Smooth muscle cell (in vitro differentiated cells): ENCODE measurements around the gene NUS1. TPM values are rescaled to one million over a fixed set of nuclear protein-coding genes. Genes with fewer than 3 reads are reported as not detected.

Experiments used
- DNase-seq: peaks from one replicate; lab custom pipeline; 2025; ENCODE audit not compliant: unreplicated experiment; lab: John Stamatoyannopoulos, UW
- H2AFZ ChIP-seq: fragments of 200-600 bp; sonication (generic); 2 replicates; pipeline ENCODE4 v1.6.0; 2016; ENCODE audit warnings: antibody characterized with exemption, low read depth, mild to moderate bottlenecking
- H3F3A ChIP-seq: fragments of 200-600 bp; sonication (generic); 2 replicates; pipeline ENCODE4 v1.6.0; 2017; ENCODE audit warnings: antibody characterized with exemption, low read depth
- H3K27ac ChIP-seq: fragments of 200-600 bp; sonication (generic); 2 replicates; pipeline ENCODE4 v1.5.1; 2016; ENCODE audit warnings: low read depth, mild to moderate bottlenecking
- H3K27me3 ChIP-seq: fragments of 200-600 bp; sonication (generic); 2 replicates; pipeline ENCODE4 v1.6.1; 2016; ENCODE audit warnings: low read depth, mild to moderate bottlenecking
- H3K36me3 ChIP-seq: fragments of 200-600 bp; sonication (generic); 2 replicates; pipeline ENCODE4 v1.5.1; 2016; ENCODE audit warnings: low read depth
- H3K4me1 ChIP-seq: fragments of 200-600 bp; sonication (generic); 2 replicates; pipeline ENCODE4 v1.5.1; 2016; ENCODE audit warnings: low read depth
- H3K4me2 ChIP-seq: fragments of 200-600 bp; sonication (generic); 2 replicates; pipeline ENCODE4 v1.6.0; 2016; ENCODE audit warnings: mild to moderate bottlenecking
- H3K4me3 ChIP-seq: fragments of 200-600 bp; sonication (generic); 2 replicates; pipeline ENCODE4 v1.5.1; 2016; ENCODE audit warnings: mild to moderate bottlenecking
- H3K79me2 ChIP-seq: fragments of 200-600 bp; sonication (generic); 2 replicates; pipeline ENCODE4 v1.6.0; 2016; ENCODE audit warnings: low read depth, mild to moderate bottlenecking
- H3K9ac ChIP-seq: fragments of 200-600 bp; sonication (generic); 2 replicates; pipeline ENCODE4 v1.6.0; 2016; ENCODE audit warnings: low read depth
- H3K9me3 ChIP-seq: fragments of 200-600 bp; sonication (generic); replicated peaks from 2 replicates; pipeline ENCODE4 v1.5.1; 2016; ENCODE audit warnings: low read depth
- H4K20me1 ChIP-seq: fragments of 200-600 bp; sonication (generic); 2 replicates; pipeline ENCODE4 v1.6.0; 2016; ENCODE audit warnings: low read depth
- CTCF ChIP-seq: fragments of 200-600 bp; sonication (generic); IDR thresholded peaks from 2 replicates; pipeline ENCODE4 v1.5.1; 2017; ENCODE audit warnings: borderline replicate concordance, mild to moderate bottlenecking, antibody characterized with exemption; ENCODE audit not compliant: insufficient read depth, poor library complexity, severe bottlenecking
- WGBS: methylation state at CpG from one replicate; pipeline ENCODE4 v1.1.7; 2016; ENCODE audit warnings: low lambda C conversion rate; 5-methylcytosine and 5-hydroxymethylcytosine counted together
- polyA plus RNA-seq: library from polyadenylated mRNA; unstranded; fragments of >200 nt; fragmentation: Nextera tagmentation; extraction: Ambion mirVana; gene quantifications from 2 replicates; pipeline ENCODE4 v1.2.1, GENCODE V29; 2016
- total RNA-seq: library from RNA; depleted of rRNA; stranded (reverse); fragments of >200 nt; gene quantifications from 2 replicates; pipeline ENCODE4 v1.2.3, GENCODE V29; 2014

NUS1 gene
- total RNA-seq (35.4 and 38.9 TPM in 2 replicates), polyA plus RNA-seq (17.9 and 18.5 TPM in 2 replicates)

GRCh38 chr6:117674991-117675657, at the start of gene NUS1:
Gene NUS1 (plus strand): TSS chr6:117675469. CDS start chr6:117675671, 202 bp downstream.
- Histone ChIP-seq H2AFZ (peak within 1 kb of the TSS; percentile 97), H3K4me3 (peak within 1 kb of the TSS; percentile 92), H4K20me1 (peaks cover 37% of the 10 kb centered on the region), H3K27me3 (no peaks in the 10 kb centered on the region), H3K4me1 (peaks cover 20% of the 10 kb centered on the region), H3K4me2 (peak within 1 kb of the TSS; percentile 95), H3K9ac (peak within 1 kb of the TSS; percentile 71), H3F3A (no peaks in the 10 kb centered on the region), H3K9me3 (no peaks in the 10 kb centered on the region), H3K36me3 (no peaks in the 10 kb centered on the region), H3K79me2 (peaks cover 47% of the 10 kb centered on the region), H3K27ac (peak within 1 kb of the TSS; percentile 50)
- WGBS = 1% methylated on average over 33 of the region's 53 CpGs
- TF ChIP-seq CTCF = peak; percentile 70
- peak; percentile 88 for DNase-seq

GRCh38 chr6:117627533-117627932, 47.7 kb upstream of the NUS1 start:
- Histone ChIP-seq H3K27me3 (no peaks in the 10 kb centered on the region), H2AFZ (no peak overlapping the region), H4K20me1 (no peaks in the 10 kb centered on the region), H3K4me1 (no peaks in the 10 kb centered on the region), H3K9me3 (peaks cover 14% of the 10 kb centered on the region), H3K4me3 (no peak overlapping the region), H3K4me2 (no peak overlapping the region), H3K79me2 (no peaks in the 10 kb centered on the region), H3K9ac (no peak overlapping the region), H3K27ac (no peak overlapping the region), H3K36me3 (no peaks in the 10 kb centered on the region), H3F3A (no peaks in the 10 kb centered on the region)
- no peak for TF ChIP-seq CTCF
- no peak for DNase-seq

GRCh38 chr6:117629119-117629660, 46.1 kb upstream of the NUS1 start:
- Histone ChIP-seq H3K4me2 (no peak overlapping the region), H3K9ac (no peak overlapping the region), H3K36me3 (no peaks in the 10 kb centered on the region), H3K4me1 (no peaks in the 10 kb centered on the region), H3K27ac (no peak overlapping the region), H3K9me3 (peaks cover 14% of the 10 kb centered on the region), H3K79me2 (no peaks in the 10 kb centered on the region), H2AFZ (no peak overlapping the region), H3K4me3 (no peak overlapping the region), H3F3A (no peaks in the 10 kb centered on the region), H4K20me1 (no peaks in the 10 kb centered on the region), H3K27me3 (no peaks in the 10 kb centered on the region)
- WGBS = 77% methylated on average over 1 of the region's 1 CpG
- no peak for TF ChIP-seq CTCF
- DNase-seq = no peak

- Histone ChIP-seq H3K9me3 (no peaks in the 10 kb centered on the region), H3K79me2 (no peaks in the 10 kb centered on the region), H2AFZ (no peak overlapping the region), H3K27me3 (no peaks in the 10 kb centered on the region), H3K9ac (no peak overlapping the region), H3K4me2 (no peak overlapping the region), H4K20me1 (no peaks in the 10 kb centered on the region), H3K27ac (no peak overlapping the region), H3F3A (no peaks in the 10 kb centered on the region), H3K4me3 (no peak overlapping the region), H3K4me1 (no peaks in the 10 kb centered on the region), H3K36me3 (no peaks in the 10 kb centered on the region)
- TF ChIP-seq CTCF = no peak
- DNase-seq = no peak
- WGBS = 85% methylated on average over 1 of the region's 1 CpG
Observed at GRCh38 chr6:117637770-117638169, 37.5 kb upstream of the NUS1 start.
